ENCODE measurements around the gene NOD2.
A peak's percentile ranks its signal among the peaks of the same experiment; 100 is the strongest.

The NOD2 gene

DNA sequence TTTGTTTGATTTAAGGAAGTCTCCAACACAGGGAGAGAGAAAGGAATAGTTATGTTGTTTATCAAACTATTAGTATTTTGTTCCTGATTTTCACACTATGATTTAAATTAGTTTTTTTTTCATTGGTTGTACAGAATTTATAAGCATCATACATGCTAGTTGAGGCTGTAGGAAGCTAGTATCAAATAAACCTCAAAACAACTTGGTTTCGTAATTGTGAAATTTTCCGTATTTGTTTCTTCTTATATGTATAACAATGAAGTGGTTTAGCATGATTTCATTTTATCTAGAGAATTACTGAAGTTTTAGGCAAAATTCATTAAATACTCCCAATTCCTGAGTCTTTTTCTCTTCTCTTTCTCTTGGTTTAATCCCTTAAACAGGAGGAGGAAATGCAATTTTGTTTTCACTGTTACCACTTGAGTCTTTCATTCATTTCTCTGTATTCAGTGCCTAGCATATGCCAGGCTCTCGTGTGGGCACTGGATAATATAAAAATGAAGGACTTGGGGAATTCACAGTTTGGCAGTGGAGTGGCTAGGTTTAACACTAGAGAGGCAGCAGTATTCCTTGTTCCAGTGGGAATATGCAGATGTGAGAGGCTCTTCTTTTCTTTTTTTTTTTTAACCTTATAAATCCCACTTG lies 50.3 kb downstream of the NOD2 start:
- FAIRE-seq: peak; percentile 60

DNA sequence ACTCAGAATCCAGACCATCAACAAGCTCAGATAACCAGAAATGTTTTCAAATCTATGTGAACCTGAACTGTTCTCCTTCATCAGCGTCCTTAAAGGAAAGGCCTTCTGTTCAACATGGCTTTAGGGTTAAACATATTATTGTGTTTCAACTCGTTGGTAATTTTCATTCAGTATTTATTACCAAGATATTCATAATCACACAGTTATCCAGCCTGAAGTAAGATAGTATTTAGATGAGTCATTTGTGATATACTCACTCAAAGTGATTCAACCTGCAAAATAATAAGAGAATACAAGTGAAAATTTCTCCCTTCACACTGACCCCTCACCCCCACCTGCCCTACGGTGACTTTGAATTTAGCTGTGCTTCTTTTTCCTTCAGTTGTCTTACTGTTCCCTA lies 51.5 kb downstream of the NOD2 start:
- no peak for FAIRE-seq

DNA sequence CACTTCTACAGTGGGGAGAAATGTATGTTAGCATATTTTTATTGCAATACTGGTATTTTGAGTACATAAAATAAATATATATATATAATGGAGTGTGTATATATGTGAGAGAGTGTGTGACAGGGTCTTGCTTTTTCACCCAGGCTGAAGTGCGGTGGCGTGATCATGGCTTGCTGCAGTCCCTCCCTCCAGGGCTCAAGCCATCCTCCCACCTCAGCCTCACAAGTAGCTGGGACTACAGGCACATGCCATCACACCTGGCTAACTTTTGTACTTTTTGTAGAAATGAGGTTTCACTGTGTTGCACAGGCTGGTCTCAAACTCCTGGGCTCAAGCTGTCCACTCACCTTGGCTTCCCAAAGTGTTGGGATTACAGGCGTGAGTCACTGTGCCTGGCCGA lies 52.5 kb downstream of the NOD2 start:
- FAIRE-seq: no peak

DNA sequence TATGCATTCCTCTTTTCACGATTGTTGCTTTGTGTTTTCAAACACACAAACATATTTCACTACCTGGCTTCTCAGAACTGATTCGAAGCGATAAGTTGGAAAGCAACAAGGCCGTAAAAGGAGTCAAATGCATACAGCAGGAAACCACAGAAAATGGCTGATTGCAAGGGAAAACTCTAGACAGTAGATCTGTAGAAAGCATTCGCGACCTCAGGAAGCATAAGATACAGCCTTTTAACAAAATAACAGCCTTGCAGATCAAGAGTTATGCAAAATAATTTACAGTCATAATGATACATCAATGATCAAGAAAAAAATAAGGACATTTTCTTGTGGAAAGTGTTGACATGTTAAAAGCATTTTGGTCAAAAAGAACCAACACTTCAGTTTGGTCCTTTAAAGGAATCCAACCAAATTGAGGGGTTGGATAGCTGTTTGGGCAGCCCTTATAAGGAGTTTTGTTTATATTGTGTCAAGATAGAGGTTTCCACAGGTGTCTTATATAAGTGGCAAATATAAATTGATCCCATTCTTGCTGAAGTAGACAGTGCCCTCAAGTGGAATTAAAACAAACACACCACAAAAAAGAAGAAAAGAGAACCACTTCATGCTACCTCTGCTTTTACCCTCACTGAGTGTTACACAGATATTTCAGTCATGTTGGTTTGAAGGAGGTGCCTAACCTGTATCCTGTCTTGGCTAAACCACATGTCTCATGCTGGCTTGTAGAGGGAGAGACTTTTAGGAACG lies 54.0 kb downstream of the NOD2 start:
- FAIRE-seq: peak; percentile 33

DNA sequence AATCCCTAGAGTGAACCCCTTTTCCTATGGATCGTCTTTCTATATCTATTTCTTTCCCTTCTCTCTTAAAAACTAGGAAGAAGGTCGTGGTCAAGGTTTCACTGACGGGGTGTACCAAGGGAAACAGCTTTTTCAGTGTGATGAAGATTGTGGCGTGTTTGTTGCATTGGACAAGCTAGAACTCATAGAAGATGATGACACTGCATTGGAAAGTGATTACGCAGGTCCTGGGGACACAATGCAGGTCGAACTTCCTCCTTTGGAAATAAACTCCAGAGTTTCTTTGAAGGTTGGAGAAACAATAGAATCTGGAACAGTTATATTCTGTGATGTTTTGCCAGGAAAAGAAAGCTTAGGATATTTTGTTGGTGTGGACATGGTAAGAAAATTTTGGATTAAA lies 58.1 kb downstream of the NOD2 start:
- FAIRE-seq: no peak

DNA sequence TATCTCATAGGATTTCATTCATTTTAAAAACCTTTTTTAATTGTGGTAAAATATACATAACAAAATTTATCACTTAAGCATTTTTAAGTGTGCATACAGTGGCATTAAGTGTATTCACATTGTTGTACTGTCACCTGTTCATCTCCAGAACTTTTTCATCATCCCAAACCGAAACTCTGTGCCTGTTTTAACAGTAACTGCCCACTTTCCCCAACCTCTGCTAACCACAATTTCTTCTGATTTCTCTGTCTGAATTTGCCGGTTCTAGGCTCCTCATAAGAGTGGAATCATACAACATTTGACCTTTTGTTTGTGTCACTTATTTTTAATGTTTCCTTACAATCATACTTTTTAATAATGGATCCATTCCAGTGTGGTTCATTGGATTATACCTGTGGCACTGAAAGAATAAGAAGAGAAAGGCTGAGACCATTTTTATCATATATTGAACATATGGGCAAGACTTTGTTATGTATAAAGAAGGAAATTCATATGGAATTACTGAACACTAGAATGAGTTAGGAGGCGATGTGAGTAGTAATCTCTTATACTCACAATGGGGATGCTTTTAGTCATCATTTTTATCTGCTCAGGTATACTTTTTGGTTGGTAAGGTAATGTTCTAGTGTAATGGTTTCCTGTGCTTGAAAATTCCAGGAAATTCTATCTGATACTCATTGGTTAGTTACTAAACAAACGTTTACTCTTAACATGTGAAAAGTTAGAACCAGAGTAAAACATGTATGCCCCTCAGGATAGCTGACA lies 59.2 kb downstream of the NOD2 start:
- no peak for FAIRE-seq

DNA sequence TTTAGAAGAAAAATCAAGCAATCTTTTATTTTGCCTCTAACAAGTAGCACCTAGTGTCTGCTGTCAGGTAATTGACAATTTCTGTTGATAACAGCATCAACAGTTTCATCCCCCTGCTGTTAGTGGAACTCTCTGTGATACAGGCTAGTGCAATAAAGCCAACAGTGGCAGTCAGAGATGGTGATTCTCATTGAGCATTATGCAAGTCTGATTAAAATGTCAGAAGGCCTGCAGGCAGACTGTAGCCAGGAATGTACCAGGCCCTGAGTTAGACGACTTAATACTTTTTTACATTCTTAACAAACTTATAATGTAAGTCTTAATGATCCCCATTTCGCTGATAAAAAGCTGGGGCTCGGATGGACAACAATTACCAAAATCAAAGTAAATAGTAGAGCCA lies 63.1 kb downstream of the NOD2 start:
- no peak for FAIRE-seq

DNA sequence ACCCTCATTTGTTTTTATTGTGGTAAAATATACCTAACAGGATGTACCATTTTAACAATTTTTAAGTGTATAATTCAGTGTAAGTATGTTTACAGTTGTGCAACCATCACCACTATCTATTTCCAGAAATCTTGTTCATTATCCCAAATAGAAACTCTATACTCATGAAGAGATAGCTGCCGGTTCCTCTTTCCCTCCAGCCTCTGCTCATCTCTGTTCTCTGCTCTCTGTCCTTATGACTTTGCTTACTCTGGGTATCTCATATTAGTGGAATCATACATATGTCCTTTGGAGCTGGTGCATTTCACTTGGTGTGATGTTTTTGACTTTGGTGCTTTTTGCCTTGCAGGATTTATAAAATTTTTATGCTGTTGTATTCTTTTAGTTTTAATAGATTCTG lies 67.9 kb downstream of the NOD2 start:
- FAIRE-seq: no peak

DNA sequence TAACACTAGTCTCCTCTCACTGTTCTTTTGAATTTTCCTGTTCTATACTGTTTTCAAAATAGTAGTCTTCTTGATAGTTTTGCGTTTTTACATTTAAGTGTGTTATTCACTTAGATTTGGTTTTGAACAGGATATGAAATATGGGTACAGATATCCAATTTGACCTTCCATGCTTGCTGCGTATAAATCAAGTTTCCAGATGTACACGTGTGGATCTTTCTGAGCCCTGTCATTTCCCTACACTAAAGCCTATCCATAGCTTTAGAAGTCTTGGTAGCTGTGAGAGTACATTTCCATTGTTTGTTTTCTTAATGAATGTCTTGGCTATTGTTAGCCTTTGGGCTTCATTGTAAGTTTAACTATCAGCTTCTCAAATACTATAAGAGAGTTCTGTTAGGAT lies 68.8 kb downstream of the NOD2 start:
- no peak for FAIRE-seq

DNA sequence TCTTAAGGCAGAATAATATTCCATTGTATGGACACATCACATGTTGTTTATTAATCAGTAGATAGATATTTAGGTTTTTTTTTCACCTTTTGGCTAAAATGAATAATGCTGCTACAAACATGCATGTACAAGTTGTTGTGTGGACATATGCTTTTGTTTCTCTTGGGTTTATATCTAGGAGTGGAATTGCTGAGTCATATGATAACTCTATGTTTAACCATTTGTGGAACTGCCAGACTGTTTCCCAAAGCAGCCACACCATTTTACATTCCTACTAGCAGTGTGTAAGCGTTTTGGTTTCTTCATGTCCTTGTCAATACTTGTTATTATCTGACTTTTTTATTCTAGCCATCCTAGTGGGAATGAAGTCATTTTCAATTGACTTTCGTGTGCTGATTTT lies 69.8 kb downstream of the NOD2 start:
- FAIRE-seq: no peak

DNA sequence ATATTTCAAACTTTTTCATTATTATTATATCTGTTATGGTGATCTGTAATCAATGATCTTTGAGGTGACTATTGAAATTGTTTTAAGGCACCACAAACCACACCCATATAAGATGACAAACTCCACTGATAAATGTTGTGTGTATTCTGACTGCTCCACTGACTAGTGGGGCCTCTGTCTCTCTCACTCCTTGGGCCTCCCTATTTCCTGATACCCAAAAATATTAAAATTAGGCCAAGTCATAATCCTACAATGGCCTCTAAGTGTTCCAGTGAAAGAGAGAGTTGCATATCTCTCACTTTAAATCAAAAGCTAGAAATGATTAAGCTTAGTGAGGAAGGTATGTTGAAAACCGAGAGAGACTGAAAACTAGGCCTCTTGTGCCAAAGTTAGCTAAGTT lies 71.9 kb downstream of the NOD2 start:
- no peak for FAIRE-seq

DNA sequence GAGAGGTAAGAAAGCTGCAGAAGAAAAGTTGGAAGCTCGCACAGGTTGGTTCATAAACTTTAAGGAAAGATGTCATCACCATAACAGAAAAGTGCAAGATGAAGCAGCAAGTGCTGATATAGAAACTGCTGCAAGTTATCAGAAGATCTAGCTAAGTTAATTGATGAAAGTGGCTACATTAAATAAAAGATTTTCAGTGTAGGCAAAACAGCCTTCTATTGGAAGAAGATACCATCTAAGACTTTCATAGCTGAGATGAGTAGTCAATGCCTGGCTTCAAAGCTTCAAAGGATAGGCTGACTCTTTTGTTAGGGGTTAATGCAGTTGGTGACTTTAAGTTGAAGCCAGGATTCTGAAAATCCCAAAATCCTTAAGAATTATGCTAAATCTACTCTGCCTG lies 72.5 kb downstream of the NOD2 start:
- no peak for FAIRE-seq

DNA sequence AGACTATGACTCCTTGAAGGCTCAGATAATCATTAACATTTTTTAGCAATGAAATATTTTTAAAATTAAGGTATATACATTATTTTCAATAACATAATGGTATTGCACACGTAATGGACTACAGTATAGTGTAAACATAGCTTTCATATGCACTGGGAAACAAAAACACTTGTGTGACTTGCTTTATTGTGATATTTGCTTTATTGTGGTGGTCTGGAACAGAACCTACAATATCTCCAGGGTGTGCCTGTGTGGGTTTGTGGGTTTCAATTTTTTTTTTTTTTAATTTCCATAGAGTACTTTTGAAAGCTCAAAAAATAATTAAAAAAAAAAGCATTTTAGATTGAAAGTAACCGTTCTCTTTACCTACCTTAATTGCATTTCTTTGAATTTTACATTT lies 73.8 kb downstream of the NOD2 start:
- FAIRE-seq: no peak

DNA sequence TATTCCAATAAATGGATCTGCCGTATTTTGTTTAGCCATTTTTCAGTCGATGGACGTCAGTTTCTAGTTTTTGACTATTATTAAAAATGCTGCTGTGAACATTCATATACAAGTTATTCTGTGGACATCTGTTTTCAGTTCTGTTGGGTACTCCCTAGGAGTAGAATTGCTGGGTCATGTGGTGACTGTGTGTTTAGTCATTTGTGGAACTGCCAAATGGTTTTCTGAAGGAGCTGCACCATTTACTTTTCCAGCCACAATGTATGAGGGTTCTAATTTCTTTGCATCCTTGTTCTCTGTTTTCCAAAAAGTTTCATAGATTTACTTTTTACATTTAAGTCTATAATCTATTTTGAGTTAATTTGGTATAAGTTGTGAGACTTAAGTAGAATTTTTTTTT lies 78.0 kb downstream of the NOD2 start:
- no peak for FAIRE-seq

DNA sequence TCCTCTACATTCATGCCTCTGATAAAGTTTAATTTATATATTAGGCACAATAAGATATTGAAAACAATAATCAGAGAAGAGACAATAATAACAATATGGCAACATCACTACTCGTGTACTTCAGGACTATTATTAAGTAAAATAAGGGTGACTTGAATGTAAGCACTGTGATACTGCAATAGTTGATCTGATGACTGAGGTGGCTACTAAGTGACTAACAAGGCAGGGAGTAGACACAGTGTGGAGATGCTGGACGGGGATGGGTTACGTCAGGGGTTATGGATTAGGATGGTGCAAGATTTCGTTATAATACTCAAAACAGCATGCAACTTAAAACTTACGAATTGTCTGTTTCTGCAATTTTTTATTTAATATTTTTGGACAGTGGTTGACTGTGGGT lies 81.0 kb downstream of the NOD2 start:
- FAIRE-seq: no peak

DNA sequence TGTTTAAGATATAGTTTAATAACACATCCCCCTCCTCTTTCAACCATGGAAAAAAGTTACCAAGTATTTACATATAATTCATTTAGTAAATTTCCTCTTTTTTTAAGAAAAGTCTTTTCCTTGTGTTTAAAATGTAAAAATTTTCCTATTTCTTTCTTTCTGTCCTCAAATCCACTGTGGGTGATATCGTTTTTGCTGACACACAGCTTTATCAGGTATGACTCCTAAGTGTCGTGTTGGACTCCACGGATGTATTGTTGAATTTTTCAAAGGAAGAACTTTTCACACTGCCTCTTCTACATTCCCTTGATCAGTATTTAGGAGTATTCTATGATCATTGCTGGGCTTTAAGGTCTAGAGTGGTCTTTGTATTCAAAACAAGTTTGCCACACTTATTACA lies 81.6 kb downstream of the NOD2 start:
- FAIRE-seq: no peak

DNA sequence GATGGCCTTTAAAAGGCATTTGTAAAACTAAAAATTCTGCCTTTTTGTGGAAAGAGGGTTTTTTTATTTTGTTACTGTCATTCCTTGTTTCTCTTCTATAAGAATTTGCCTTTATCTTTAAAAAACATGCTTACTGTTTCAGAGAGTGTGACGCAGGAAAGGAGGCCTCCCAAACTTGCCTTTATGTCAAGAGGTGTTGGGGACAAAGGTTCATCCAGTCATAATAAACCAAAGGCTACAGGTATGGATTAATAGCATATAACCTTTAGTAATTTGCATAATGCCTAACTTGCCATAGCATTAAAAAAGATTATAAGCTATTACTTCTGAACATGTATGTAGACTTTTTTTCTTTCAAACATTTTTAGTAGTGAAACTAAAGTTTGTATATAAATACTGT lies 82.6 kb downstream of the NOD2 start:
- peak; percentile 41 for FAIRE-seq

DNA sequence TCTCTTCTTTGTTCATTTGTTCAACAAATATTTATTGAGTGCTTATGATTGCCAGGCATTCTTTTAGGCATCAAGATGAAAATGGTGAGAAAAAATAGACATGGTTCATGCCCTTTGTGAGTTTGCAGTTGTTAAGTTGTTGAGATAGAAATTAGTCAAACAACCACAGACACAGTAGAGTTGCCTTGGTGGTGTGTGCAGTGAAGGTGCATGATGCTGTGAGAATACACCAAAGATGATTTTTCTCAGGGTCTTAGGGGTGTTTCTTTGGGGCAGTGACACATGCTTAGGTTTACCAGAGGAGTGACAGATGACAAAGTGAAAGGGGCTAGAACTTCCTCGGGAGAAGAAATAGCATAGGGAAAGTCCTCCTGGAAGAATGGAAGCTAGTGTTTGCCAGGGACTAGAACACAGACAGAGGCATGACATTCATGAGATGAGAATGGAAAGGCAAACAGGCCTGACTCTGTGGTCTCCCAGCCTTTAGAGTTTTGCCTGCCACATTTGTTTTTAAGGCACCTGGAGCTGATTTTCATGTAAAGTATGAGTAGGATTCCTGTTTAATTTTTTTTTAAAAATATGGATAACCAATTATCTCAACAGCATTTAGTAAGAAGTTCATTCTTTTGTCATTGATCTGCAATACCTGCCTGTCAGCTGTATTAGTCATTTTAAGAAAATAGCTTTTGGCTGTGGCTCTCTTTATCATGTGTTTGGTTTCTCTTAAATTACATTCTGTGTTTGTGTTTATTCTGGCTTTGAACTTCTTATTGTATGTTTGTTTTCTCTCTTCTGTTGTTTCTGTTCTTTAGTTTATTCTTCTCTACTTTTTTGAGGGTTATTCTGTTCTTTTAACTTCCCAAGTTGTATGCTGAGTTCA lies 85.1 kb downstream of the NOD2 start:
- no peak for FAIRE-seq

DNA sequence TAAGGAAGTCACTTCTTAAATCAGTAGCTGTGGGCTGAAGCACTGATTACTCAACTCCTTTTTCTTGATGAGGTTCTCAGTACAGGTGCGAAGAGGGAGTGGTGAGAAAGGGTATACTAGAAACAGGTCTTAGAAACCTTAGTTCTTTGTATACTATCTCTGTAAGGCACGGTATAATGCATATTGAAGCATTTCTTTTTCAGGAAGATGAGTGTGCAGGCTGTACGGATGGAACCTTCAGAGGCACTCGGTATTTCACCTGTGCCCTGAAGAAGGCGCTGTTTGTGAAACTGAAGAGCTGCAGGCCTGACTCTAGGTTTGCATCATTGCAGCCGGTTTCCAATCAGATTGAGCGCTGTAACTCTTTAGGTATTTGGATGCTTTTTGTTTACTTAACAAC lies 87.6 kb downstream of the NOD2 start:
- no peak for FAIRE-seq

DNA sequence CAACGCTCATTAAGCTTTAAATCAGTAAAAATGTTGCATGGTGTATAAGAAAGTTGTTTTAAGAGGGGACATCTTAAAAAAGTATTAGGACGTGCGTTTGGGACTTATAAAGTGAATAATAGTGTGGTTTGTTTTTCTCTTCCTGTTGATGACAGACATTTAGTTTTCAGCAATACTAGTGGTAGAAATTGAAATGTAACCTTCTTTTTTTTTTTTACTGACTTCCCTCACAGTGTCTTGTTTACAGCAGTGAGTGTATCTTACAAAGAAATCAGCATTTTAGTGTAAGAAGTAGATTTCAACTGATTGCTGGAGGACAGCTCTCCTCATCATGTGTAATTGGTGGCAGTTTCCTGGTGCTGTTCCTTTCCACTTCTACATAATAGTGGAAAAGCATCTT lies 88.1 kb downstream of the NOD2 start:
- no peak for FAIRE-seq
